ENCODE data around the gene ZNF48.

The ZNF48 gene

GRCh38 chr16:30395155-30395991, at the start of gene ZNF48:
Gene ZNF48, plus strand, starts transcription at chr16:30395420. Its CDS starts 375 bp downstream, at chr16:30395795.
- FAIRE-seq = no peak

GRCh38 chr16:30346286-30346685, 48.9 kb upstream of the ZNF48 start:
- no peak for FAIRE-seq

- FAIRE-seq = no peak
Observed at GRCh38 chr16:30348113-30348512, 47.1 kb upstream of the ZNF48 start.

GRCh38 chr16:30348929-30349328, 46.3 kb upstream of the ZNF48 start:
- no peak for FAIRE-seq

DNA sequence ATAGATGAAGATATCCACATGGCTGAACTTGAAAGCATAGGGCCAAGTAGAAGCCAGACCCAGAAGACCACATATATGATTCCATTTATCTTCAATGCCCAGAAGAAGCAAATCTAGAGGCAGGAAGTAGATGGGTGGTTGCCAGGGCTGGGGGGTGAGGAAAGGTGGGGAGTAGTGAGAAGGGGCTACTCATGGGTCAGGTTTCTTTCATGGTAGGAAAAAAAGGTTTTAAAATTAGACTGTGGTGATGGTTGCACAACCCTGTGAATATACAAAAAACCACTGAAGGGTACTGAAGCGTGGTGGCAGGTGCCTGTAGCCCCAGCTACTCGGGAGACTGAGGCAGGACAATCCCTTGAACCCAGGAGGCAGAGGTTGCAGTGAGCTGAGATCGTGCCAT, 45.5 kb upstream of the ZNF48 start:
- no peak for FAIRE-seq

- no peak for FAIRE-seq
Observed at GRCh38 chr16:30350134-30350871, 44.9 kb upstream of the ZNF48 start.

GRCh38 chr16:30351001-30351441, 44.2 kb upstream of the ZNF48 start:
- no peak for FAIRE-seq

GRCh38 chr16:30351586-30352419, 43.4 kb upstream of the ZNF48 start:
- FAIRE-seq = no peak

GRCh38 chr16:30352488-30353401, 42.5 kb upstream of the ZNF48 start:
- no peak for FAIRE-seq

GRCh38 chr16:30353438-30354129, 41.6 kb upstream of the ZNF48 start:
- no peak for FAIRE-seq

DNA sequence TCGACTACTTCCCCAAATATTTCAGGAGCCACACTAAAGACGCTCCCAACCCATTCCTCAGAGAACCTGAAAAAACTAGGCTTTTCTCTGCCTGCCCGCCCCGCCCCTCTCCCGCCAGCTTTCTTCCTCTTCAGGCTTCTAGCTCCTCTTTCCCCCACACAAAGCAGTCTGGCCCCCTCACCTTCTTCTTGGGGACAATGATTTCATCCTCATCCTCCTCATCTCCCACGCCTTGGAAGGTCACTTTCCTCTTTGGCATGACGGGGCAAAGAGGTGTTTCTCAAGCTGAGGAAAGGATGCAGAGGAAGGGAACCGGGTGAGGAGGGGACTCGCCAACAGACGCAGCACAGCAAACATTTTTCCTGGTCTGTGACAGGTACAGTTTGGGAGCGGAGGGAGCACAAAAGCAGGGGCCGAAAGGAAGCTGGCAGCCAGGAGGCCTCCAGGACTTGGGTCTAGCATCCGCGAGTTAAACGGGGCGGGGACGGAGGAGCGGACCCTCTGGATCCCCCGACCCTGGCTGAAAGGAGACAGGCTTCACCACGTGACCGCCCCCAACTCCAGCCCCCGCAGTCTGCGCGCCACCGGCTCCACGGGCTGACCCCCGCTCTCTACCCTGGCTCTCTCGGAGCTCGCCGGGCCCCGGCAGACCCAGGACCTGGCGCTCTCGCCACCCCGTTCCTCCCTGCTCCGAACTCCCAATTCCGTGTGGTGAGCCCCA, 40.6 kb upstream of the ZNF48 start:
- no peak for FAIRE-seq

DNA sequence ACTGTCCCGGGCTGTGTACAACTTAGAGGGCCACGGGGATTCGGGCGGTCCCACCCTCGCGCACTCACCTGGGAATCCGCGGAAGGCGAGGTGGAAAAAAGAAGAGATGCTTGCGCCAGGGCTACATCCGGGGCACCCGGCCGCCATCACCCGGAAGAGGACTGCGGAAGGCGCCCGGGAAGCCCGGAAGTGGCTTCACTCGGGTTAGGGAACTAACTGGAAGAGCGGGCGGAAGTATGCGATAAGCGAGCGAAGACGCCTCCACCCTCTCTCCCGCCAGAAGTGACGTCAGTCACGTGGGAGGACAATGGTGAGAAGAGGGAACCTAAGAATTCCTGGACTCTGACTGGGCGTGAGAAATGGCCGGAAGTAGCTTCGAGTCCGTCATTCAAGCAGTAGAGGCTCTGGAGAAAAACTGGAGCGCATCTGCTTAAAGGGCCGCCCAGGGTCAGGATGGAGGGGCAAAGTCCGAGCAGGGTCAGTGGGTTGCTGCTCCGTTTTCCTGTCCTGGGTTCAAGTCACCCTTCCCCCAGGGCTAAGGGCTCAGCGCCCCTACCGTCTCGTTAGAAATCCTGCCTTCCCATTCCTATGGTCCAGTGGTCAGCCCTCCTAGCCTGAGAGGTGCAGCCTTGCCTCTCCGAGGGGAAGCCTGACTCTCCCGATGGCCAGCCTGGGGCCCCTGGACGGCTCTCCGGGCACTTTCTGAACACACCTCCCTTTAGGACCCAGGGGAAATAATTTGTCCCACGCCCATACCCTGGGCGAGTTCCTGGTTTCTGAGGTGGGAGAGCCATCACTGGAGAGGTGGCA, 39.9 kb upstream of the ZNF48 start, which contains the start of gene CD2BP2:
Gene CD2BP2 (minus strand): TSS at position 165 of the 810 bp plus-strand sequence. CDS start 627 bp downstream, outside the sequence.
- FAIRE-seq = peak; percentile 98

DNA sequence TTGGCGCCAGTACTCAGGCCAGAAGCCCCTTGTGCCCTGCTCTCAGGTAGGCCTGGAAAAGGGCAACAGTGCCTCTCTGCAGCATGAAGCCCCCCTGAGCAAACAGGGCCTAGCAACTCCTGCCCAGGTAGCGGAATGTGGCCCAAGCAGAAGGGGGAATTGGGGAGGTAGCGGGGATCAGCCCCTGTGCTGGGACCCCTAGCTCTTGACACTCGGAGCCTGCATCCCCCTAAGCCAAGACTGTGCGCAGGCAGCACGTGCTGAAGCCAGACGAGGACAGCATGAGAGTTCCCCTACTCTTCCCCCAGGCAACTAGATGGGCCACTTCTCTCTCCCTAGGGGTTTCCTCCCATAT, 39.3 kb upstream of the ZNF48 start:
- no peak for FAIRE-seq

GRCh38 chr16:30356401-30357084, 38.7 kb upstream of the ZNF48 start:
- no peak for FAIRE-seq

DNA sequence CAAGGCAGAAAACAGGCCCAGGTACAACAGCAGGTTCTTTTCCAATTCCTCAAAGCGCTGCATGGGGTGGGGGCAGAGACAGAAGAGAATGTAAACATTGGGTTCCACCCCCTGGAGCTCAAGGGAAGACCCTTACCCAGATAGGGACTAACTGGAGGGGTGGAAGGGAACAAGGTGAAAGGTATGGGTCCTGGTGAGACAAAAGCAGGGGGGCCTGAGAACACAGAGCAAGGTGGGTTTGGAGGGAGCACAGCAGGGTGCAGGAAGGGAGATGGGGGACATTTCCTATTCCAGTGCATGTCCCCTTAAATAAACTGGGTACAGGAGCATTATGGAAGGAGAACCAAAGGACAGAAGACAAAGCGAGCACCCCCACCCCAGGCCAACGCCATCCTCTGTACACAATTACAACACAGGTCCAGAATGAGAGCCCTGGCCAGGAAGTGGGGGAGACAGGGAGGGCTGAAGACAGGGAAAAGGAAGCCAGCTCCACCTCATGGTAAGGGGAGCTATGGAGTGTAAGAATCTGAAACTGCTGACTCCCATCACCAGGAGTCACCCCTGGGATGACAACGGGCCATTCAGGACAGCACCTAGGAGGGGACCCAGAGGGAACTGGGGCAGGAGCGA, 38.0 kb upstream of the ZNF48 start:
- FAIRE-seq = no peak

- FAIRE-seq = no peak
Observed at GRCh38 chr16:30357715-30358576, 37.3 kb upstream of the ZNF48 start.

- no peak for FAIRE-seq
Observed at GRCh38 chr16:30358577-30358936, 36.7 kb upstream of the ZNF48 start.
